Measurements from ENCODE around the gene OR5K1.

Gene OR5K1

DNA sequence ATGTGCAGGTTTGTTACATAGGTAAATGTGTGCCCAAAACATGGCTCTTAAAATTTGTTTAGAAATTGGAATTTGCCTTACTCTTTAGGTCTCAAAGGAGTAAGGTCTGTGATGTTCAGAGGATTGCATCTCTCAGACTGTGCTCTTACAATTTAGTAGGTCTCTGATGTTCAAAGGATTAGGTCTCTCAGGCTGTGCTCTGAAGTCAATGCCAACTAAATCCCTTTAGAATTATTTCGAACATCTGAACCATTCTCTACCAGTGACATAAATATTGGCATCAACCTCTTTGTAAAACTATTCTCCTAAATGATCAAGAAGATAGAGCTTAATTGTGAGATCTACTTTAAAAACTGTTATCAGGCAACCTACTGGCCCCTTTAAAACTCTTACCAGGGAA, at the start of gene OR5K1:
Gene OR5K1, plus strand, starts transcription at position 301 of the 400 bp plus-strand sequence. CDS start 6,376 bp downstream, outside the sequence.
- in situ Hi-C loops (cut with MboI; ENCODE audit: low sequenced_read_pairs), result no loop called here

DNA sequence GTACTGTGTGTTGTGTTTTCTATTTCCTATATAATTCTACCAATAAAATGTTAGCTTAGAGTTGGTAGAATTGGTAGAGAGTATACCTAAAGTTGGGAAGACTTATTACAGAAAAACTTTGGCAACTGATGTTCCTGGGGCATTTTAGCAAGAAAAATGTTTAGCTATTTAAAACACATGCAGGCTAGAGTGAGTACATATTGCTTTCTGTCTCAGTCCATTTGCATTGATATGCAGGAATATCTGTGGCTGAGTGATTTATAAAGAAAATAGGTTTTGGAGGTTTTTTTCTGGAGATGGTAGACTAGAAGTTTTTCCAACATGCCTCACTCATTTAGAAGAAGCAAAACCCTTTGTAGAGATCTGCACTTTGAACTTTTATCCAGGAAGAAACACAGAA, 30.4 kb upstream of the OR5K1 start:
- in situ Hi-C loops (cut with MboI; ENCODE audit: low sequenced_read_pairs), result no loop called here

DNA sequence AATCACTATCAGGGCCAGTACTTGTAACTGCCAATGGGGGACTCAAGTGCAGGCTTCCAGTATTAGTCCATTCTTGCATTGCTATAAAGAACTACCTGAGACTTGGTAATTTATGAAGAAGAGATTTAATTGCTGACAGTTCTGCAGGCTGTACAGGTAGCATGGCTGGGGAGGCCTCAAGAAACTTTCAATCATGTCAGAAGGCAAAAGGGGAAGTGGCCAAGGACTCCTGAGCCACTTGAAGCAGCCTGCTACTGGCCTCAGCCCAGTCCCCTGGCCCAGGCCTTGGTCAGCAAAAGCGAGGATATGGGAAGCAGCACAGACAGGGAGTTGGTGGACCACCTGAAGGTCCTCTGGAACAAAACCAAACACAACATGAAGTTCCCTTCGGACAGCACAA, 29.2 kb upstream of the OR5K1 start:
- in situ Hi-C loops (cut with MboI; ENCODE audit: low sequenced_read_pairs), result no loop called here

DNA sequence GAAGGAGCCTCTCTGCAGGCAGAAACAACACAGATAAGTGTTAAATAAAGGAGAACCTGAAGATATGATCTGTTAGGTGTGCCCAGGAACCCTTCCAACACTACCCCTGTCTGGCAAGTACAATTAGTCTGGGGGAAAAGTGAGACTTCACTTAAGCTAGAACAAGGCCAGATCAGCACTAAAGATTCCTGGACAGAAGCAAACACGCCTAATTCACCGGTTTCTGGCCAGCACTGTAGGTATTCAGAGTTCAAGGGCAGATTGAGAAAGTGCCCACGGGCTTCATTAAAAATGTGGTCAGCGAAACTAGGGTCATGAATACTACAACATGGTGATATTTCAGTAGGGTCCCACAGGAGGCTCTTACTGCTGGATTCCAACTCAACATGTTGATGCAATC, 28.6 kb upstream of the OR5K1 start:
- in situ Hi-C loops (cut with MboI; ENCODE audit: low sequenced_read_pairs), result no loop called here

GRCh38 chr3:98440283-98440682, 22.7 kb upstream of the OR5K1 start:
- in situ Hi-C loops (cut with MboI; ENCODE audit: low sequenced_read_pairs), result no loop called here

DNA sequence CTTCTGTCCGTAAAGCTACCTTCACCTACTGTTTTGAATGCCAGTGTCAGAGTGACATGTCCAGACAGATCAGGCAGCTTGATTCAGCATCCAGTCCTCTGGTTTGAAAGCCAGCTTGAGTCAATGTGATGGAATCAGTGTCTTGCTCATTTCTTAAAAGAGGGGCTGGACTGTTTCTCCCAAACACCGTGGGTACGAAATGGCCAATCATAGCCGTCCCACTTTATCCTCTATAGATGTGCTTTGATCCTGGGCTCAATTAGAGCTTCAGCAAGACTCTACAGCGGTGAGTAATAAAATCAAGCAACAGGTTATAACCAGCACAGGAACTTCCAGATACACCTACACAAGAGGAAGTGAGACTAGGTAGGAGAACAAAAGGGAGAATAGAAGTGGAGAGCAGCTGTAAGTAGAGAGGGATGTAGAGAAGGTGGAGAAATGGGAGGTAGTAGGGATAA, 17.0 kb upstream of the OR5K1 start:
- in situ Hi-C loops (cut with MboI; ENCODE audit: low sequenced_read_pairs), result no loop called here

DNA sequence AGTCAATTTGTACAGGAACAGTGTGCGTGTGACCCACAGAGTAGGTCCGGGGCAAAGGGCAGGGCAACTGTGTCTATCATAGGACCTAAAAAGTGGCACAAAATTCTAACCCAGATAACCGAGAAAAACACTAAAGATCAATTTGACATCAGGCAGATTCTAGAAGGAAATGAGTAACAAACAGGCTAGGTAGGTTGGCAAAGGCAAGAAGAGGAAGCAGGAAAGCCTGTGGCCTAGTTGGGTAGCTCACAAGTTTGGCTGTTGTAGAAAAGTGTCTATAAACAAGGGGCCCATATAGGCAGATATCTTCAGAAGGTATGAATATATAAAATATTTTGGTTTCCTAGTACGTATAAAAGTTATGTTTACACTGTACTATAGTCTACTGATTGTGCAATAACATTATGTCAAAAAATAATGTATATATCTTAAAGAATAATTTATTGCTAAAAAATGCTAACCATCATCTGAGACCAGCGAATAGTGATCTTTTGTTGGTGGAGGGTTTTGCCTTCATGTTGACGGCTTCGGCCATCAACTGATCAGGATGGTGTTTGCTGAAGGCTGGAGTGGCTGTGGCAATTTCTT, 13.3 kb upstream of the OR5K1 start:
- in situ Hi-C loops (cut with MboI; ENCODE audit: low sequenced_read_pairs), result no loop called here

GRCh38 chr3:98450372-98450771, 12.6 kb upstream of the OR5K1 start:
- in situ Hi-C loops (cut with MboI; ENCODE audit: low sequenced_read_pairs), result no loop called here

GRCh38 chr3:98453827-98454226, 9.2 kb upstream of the OR5K1 start:
- in situ Hi-C loops (cut with MboI; ENCODE audit: low sequenced_read_pairs), result no loop called here

DNA sequence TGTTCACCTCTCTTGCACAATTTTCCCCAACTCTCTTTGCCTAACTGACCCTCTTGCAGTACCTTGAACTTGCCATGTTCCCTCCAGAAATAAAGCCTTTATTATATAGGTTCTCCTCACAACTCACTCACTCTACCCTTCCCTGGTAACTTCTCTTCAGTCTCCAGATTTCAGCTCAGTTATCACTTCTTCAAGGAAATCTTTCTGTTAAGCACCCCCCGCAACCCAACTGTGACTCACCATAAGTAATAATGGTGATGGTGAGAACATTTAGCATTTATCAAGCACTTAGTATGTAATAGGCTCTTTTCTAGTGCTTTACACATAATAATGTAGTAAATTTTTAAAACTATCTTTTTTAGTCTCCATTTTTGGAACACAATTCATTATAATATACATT, 8.1 kb upstream of the OR5K1 start:
- in situ Hi-C loops (cut with MboI; ENCODE audit: low sequenced_read_pairs), result no loop called here

GRCh38 chr3:98457543-98457942, 5.5 kb upstream of the OR5K1 start:
- in situ Hi-C loops (cut with MboI; ENCODE audit: low sequenced_read_pairs), result no loop called here

DNA sequence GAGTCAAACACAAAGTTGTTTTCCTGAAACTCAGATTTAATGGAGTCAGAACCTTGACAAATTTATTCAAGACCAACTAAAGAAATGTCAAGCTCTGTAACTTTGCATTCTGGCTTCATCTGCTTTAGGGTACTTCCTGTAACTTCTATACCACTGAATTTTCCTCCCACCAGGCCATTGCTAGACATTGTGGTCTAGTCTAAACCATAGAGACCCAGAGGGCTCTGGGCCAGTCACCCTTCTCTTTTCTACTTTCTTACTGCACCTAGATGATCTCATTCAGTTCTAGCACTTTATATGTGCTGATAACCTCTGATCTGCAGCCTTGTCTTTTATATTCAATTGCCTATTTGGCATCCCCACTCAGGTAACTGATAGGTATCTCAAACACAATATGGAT, 2.8 kb upstream of the OR5K1 start:
- in situ Hi-C loops (cut with MboI; ENCODE audit: low sequenced_read_pairs), result no loop called here

DNA sequence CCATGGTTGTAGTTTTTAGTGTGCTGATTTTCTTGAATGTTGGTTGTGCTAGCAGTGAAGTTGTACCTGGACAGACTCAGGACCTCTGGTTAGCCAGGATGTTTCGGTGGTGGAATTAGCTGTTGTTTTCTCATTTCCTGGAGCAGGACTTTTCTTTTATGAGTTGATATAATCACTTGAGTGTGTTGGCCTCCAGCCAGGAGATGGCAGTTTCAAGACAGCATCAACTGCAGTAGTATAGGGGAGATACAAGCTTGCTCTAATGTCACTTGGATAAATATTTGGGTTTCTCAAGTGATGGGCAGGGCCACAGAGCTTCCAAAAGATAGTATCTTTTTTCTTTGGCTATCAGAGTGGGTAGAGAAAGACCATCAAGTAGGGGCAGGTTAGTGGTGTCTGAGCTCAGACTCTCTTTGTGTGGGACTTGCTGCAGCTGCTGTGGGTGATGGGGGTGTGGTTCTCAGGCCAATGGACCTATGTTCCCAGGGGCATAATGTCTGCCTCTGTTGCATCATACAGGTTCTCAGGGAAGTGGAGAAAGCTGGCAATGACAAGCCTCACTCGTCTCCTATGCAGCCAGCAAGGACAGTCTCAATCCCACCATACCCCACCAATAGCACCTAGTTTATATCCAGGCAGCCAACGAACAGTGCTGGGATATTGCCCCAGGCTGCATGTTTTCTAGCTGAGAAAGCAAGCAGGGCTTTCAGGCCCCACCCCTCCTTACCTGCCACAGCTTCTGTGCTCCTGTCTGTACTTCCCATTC, 19.9 kb downstream of the OR5K1 start:
- in situ Hi-C loops (cut with MboI; ENCODE audit: low sequenced_read_pairs), result no loop called here

DNA sequence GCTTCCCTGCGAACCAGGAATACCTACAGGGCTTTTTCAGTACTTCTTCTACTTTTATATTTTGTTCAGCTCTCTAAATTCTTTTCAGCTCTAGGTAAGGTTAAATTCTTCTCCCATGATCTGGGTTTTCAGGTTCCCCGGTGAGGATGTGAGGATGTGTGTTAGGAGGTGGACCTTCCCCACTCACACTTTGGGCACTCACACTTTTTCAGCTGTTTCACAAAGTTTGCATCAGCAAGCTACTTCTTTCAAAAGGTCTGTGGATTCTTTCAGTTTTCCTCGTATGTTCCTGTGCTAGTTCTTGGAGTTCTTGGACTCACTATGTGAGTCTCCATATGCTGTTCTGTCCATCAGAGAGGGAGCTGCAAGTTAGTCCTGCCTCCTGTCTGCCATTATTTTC, 20.6 kb downstream of the OR5K1 start:
- in situ Hi-C loops (cut with MboI; ENCODE audit: low sequenced_read_pairs), result no loop called here

GRCh38 chr3:98497381-98497780, 34.4 kb downstream of the OR5K1 start, which contains the start of gene OR5K2:
OR5K2 (plus strand) TSS chr3:98497681; CDS start chr3:98497681, 0 bp downstream.
- in situ Hi-C loops (cut with MboI; ENCODE audit: low sequenced_read_pairs), result no loop called here

DNA sequence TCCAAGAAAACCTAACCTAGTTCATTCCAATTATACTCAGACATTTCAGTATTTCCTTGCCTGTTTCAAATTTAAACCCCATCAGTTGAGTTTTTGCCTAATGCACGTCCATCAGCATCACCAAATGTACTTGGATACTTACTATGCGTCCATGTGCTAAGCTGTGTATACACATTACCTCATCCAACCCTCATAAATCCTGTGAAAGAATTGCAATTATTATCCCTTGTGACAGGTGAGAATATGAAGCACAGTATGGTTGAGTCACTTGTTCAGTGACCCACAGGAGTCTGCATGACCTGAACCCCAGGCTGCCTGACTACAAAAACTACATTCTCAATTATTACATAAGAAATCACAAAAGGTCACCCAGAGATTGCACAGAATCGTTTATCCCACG, 37.0 kb downstream of the OR5K1 start:
- in situ Hi-C loops (cut with MboI; ENCODE audit: low sequenced_read_pairs), result no loop called here

DNA sequence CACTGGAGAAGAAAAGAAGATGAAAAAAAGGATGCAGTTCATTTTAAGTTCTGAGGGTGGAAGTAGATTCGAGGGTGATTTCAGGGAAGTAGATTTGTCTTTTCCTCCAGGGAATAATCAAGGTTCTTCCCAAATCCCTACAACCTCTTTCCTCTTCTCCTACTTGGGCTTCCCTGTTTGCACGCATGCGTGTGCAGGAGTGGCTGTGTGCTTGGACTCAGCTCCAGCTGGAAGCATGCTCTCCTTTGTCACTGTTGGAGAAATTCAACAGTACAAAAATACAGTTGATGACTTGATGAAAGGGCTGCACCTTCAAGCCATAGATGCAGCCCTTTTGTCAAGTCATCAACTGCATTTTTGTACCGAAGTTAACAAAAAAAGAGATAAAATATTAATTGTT, 38.3 kb downstream of the OR5K1 start:
- in situ Hi-C loops (cut with MboI; ENCODE audit: low sequenced_read_pairs), result no loop called here

DNA sequence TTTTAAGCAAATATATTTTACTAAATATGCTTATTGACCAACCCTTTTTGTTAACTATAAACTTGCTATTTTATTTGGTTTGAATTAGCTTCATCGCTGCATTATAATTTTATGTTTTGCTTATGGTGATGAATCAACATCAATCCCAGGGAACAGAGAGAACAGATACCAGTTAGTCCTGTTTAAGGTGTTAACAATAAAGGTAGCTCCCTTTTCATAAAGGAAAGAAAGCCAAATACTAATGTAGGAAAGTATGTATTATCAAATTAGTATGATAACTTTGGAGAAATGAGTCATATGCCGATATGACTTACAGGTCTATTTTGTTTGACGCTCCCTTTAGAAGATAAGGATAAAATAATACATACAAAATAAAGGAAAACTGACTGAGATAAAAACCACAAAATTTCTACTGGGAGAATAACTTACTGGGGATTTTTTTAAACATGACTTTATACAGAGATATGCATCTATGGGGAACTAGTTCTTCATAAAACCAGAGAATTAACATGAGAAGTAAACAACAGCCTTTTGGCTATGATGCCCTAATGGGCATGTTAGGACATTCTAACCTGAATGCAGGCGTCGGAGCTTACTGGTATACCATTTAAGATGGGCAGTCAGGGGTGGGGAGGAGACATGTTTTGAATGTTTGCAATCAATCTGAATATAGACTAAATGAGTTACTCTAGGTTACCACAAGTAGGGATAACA, 39.0 kb downstream of the OR5K1 start:
- in situ Hi-C loops (cut with MboI; ENCODE audit: low sequenced_read_pairs), result no loop called here

GRCh38 chr3:98504539-98504938, 41.5 kb downstream of the OR5K1 start:
- in situ Hi-C loops (cut with MboI; ENCODE audit: low sequenced_read_pairs), result no loop called here

DNA sequence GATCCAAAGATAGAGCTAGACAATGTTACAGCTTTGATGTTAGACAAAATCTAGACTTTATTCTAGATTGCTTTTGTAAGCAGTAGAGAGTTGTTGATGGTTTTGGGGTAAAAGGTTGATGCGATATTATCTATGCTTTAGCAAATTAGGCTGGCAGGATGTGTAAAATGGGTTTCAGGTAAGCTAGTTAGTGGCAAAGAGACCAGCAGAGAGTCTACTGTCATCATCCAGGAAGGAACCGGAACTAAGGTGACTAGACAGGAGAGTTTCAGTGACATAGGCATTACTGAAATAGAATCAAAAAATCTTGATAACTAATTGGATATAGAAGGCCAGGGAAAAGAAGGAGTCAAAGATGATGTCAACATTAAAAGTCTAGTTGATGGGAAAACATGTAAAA, 45.6 kb downstream of the OR5K1 start:
- in situ Hi-C loops (cut with MboI; ENCODE audit: low sequenced_read_pairs), result no loop called here

DNA sequence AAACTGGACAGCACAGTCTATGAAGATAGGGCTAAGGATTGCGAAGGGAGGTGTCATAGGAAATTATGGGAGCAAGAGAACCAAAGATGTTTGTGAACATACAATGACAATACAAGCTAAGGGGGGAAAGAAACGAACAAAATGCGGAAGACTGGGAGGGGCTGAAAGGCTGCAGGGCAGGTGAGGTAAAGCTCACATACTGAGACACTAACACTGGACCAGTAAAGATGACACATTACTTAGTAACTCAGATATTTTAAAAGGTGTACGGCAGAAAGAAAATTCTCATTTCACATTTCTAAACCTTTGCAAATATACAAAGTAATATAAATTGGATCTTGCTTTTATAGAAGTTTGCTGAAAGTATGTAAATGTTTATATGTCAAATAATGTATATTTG, 49.6 kb downstream of the OR5K1 start:
- in situ Hi-C loops (cut with MboI; ENCODE audit: low sequenced_read_pairs), result no loop called here

- in situ Hi-C loops (cut with MboI; ENCODE audit: low sequenced_read_pairs), result no loop called here
Observed at GRCh38 chr3:98513091-98513511, 50.1 kb downstream of the OR5K1 start.

Data from HL-60/S4 treated with retinoic acid at 250 ng/mL for 4 days and 3 days (cell line).